HepG2 (cell line): ENCODE measurements around the gene DCPS. TPM values are rescaled to one million over a fixed set of nuclear protein-coding genes. Genes with fewer than 3 reads are reported as not detected.

ENCODE experiments used
- ATM ChIP-seq: fragments of 450-650 bp; IDR thresholded peaks from 2 replicates; pipeline ENCODE4 v1.7.1; 2017; ENCODE audit warnings: mild to moderate bottlenecking, borderline replicate concordance
- EZH2 ChIP-seq: conservative IDR thresholded peaks from 2 replicates; pipeline ENCODE4 v1.6.1; 2012; ENCODE audit warnings: mild to moderate bottlenecking, low read depth, low read length, moderate library complexity
- FOXP4 ChIP-seq: sonication (generic); formaldehyde crosslinking; IDR thresholded peaks from 2 replicates; pipeline ENCODE4 v1.4.0; 2020; ENCODE audit warnings: missing genetic modification reagents
- KDM2A ChIP-seq: sonication (generic); formaldehyde crosslinking; IDR thresholded peaks from 2 replicates; pipeline ENCODE4 v1.4.0; 2020; ENCODE audit warnings: low read depth, missing genetic modification reagents, borderline replicate concordance
- KLF12 ChIP-seq: sonication (generic); formaldehyde crosslinking; IDR thresholded peaks from 2 replicates; pipeline ENCODE4 v1.4.0; 2020; ENCODE audit warnings: missing genetic modification reagents, borderline replicate concordance
- KMT2B ChIP-seq: IDR thresholded peaks from 2 replicates; pipeline ENCODE4 v1.6.1; 2016; ENCODE audit warnings: missing genetic modification reagents, missing compliant biosample characterization
- PTBP1 ChIP-seq: fragments of 200-400 bp; formaldehyde crosslinking; IDR thresholded peaks from 2 replicates; pipeline ENCODE4 v1.6.1; 2018; ENCODE audit warnings: low read length, low read depth; ENCODE audit not compliant: poor library complexity, severe bottlenecking
- RORA ChIP-seq: sonication (generic); formaldehyde crosslinking; IDR thresholded peaks from 2 replicates; pipeline ENCODE4 v1.5.0; 2020; ENCODE audit warnings: mild to moderate bottlenecking, missing genetic modification reagents, moderate library complexity
- SKIL ChIP-seq: sonication (generic); formaldehyde crosslinking; IDR thresholded peaks from 2 replicates; pipeline ENCODE4 v1.8.0; 2022; ENCODE audit warnings: missing genetic modification reagents, mild to moderate bottlenecking, moderate library complexity, borderline replicate concordance
- TCF12 ChIP-seq, 2 experiments: fragments of 450-650 bp in 1 of 2; sonication (generic) in 1 of 2; formaldehyde crosslinking in 1 of 2; IDR thresholded peaks; 2 replicates each; pipeline versions ENCODE4 v1.6.1 to v1.8.0; 2017 to 2022; ENCODE audit warnings: antibody characterized with exemption in 1 of 2, mild to moderate bottlenecking in 1 of 2, missing genetic modification reagents in 1 of 2, moderate library complexity in 1 of 2
- TRIM22 ChIP-seq: fragments of 450-650 bp; IDR thresholded peaks from 2 replicates; pipeline ENCODE4 v1.6.1; 2017
- ZNF18 ChIP-seq: sonication (generic); formaldehyde crosslinking; IDR thresholded peaks from 2 replicates; pipeline ENCODE4 v1.8.0; 2022; ENCODE audit warnings: mild to moderate bottlenecking, missing genetic modification reagents; ENCODE audit not compliant: insufficient replicate concordance
- ZNF468 ChIP-seq: sonication (generic); formaldehyde crosslinking; IDR thresholded peaks from 2 replicates; pipeline ENCODE4 v1.8.0; 2022; ENCODE audit warnings: mild to moderate bottlenecking, moderate library complexity, missing genetic modification reagents
- ZNF572 ChIP-seq: sonication (generic); formaldehyde crosslinking; IDR thresholded peaks from 2 replicates; pipeline ENCODE4 v1.5.1; 2020; ENCODE audit warnings: mild to moderate bottlenecking, missing genetic modification reagents
- ZNF644 ChIP-seq: IDR thresholded peaks from 2 replicates; pipeline ENCODE4 v1.6.1; 2016; ENCODE audit warnings: low read depth
- ZNF7 ChIP-seq: IDR thresholded peaks from 2 replicates; pipeline ENCODE4 v1.6.1; 2016; ENCODE audit warnings: missing biosample characterization, missing genetic modification reagents
- ZNF761 ChIP-seq: sonication (generic); formaldehyde crosslinking; conservative IDR thresholded peaks from 2 replicates; pipeline ENCODE4 v1.4.0; 2020; ENCODE audit warnings: mild to moderate bottlenecking, missing genetic modification reagents
- ZNF790 ChIP-seq: sonication (generic); formaldehyde crosslinking; IDR thresholded peaks from 2 replicates; pipeline ENCODE4 v1.8.0; 2022; ENCODE audit warnings: missing genetic modification reagents, mild to moderate bottlenecking, borderline replicate concordance
- ZNF816 ChIP-seq: sonication (generic); formaldehyde crosslinking; IDR thresholded peaks from 2 replicates; pipeline ENCODE4 v1.8.0; 2022; ENCODE audit warnings: missing genetic modification reagents, mild to moderate bottlenecking, borderline replicate concordance
- ZNF839 ChIP-seq: sonication (generic); formaldehyde crosslinking; IDR thresholded peaks from 2 replicates; pipeline ENCODE4 v1.4.0; 2020; ENCODE audit warnings: missing genetic modification reagents, mild to moderate bottlenecking, borderline replicate concordance
- polyA plus RNA-seq, 8 experiments: library from polyadenylated mRNA; depleted of rRNA in 3 of 8; stranded (reverse) in 7 of 8; unstranded in 1 of 8; fragments of >200 nt; fragmentation: Illumina TruSeq in 4 of 8; extraction: Trizol in 4 of 8; gene quantifications; 2 replicates each; pipeline versions ENCODE4 v1.2.1 to v1.2.3, GENCODE V29; 2011 to 2016; ENCODE audit warnings: low read depth in 4 of 8, missing spikeins in 1 of 8, mixed read lengths in 1 of 8; ENCODE audit not compliant: insufficient read depth in 1 of 8
- total RNA-seq, 5 experiments: library from RNA; depleted of rRNA; stranded (reverse); fragments of >200 nt; fragmentation: Illumina TruSeq; extraction: Trizol; gene quantifications; 2 replicates each; pipeline ENCODE4 v1.2.3, GENCODE V29; 2016; ENCODE audit warnings: low read depth in 1 of 5

Gene DCPS
- total and polyA plus RNA-seq, 2 of the 13 experiments (the other 11 are each of a cell fraction or from before 2014, with no cell fraction given) = 21.9 to 22.5 TPM

GRCh38 chr11:126303623-126304456 lies at the start of gene DCPS (continued):
- TF ChIP-seq ZNF468 (CRISPR knock-in tag) (no peak), ZNF18 (no peak), RORA (CRISPR knock-in tag) (no peak), SKIL (CRISPR knock-in tag) (0 out of 2 replicates have a peak, but pooled peaks have one; percentile 22), ZNF839 (CRISPR knock-in tag) (no peak), KDM2A (CRISPR knock-in tag) (peak; percentile 98), PTBP1 (no peak), ZNF761 (0 out of 2 replicates have a peak, but pooled peaks have one; percentile 65), KLF12 (CRISPR knock-in tag) (peak; percentile 95; the same call in 1 of the 2 replicates), TCF12 (IDR thresholded peaks at IDR 0.05) (no peak), TCF12 (CRISPR knock-in tag; IDR thresholded peaks at IDR 0.05) (0 out of 2 replicates have a peak, but pooled peaks have one; percentile 15), ATM (no peak), TRIM22 (no peak), ZNF790 (CRISPR knock-in tag) (peak; percentile 50; the same call in 1 of the 2 replicates), ZNF816 (peak; percentile 92), KMT2B (CRISPR knock-in tag) (peak; percentile 89), FOXP4 (no peak), ZNF572 (CRISPR knock-in tag) (peak; percentile 96), EZH2 (no peak), ZNF644 (CRISPR knock-in tag) (no peak), ZNF7 (CRISPR knock-in tag) (peak; percentile 67)
